NCI-H1092 treated with DMSO at 0.1 percent for 48 hours (cell line): ENCODE results near the gene SND1.
A peak's percentile ranks its signal among the peaks of the same experiment; 100 is the strongest.

Experiments used
- DNase-seq: peaks from one replicate; lab custom pipeline; 2025; lab: John Stamatoyannopoulos, UW

Gene SND1

DNA sequence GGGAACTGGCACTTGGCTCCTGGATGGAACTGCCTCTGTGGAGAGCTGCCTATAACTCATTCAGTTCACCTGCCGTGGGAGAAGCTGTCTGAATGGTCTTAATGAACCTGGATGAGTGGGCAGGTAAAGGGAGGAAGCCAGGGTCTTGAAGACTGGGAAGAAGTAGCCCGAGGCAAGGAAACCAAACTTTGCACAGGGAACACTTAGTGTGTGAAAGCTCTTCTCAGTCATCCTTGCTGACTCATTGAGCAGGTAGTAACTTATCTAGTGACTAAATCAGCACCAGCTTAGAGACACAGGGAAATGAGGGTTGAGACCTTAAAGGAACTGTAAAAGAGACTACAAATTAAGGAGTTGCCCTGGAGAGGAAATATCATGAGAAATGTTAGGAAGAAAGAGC, 369.4 kb downstream of the SND1 start:
- DNase-seq, result no peak

DNA sequence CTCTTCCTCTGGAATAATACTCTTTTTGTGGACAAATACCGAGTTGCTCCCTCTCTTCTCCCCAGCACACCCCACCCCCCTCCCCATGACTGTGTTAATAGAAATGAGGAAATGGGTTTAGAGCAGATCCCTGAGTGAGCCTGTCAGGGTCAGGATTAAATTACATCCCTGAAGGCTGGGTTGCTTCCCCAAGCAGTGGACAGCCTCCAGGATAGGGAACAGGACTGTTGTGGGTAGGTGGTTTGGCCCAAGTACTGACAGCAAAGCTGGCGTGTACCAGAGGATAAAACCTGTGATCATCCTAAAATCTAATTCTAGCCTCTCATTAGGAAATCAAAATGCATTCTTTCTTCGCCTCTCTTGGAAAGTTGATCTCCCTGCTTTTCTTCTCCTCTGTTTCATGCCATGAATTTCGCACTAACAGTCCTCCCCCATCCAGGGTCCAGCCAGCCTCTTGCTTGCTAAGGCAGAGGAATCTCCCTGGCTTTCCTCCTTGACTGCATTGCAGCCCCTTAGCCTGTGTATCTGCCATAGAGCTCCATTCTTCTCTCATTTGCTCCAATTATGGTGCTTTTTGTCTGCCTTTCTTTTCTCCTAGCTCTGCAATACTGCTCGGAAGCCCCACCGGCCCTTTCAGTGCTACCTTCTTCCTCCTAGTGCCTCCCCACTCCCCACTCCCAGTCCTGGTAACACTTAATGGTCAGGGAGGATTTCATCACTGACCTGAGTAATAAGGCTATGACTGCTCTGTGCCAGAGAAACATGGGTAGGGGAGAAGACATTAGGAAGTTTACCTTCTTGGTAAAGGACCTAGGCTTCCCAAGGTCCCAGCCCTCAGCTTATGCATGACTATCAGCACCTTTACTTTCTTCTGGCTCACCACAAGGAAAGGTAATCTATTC, 370.9 kb downstream of the SND1 start:
- no peak for DNase-seq

DNA sequence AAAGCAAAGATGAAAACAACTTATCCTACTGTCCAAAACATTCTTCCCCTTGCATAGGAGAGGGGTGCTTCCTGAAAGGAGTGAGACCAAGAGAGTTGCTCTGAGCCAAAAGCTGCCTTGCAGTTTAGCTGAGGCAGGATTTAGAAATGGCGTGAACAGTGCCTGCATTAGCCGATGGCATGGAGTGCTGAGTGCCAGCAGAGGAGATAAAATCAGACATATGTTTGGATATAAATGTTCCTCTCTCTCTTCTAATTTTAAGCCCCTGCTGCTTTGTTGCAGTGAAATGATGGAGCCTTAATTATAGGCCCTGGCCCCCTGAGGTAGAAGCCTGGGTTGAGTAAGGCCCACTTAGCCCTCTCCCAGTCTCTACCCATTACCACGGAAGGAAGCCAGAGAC, 372.2 kb downstream of the SND1 start:
- no peak for DNase-seq

DNA sequence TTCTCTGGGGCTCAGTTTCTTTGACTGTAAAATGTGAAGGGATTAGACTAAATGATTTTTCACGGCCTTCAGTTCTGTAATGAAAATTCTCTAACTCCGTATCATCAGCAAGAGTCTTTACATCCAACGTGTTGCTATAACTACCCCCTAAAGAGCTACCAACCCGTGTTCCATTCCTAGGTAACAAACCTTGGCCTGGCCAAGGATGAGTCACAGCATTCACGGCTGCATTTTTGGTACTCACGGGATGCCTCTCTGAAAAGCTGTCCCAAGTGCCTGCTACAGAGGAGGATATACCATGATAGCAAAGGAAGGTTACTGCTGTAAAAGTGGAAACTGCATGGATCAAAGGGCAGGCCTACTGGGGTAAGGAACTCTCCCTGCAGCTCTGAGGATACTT, 373.4 kb downstream of the SND1 start:
- DNase-seq, result no peak

DNA sequence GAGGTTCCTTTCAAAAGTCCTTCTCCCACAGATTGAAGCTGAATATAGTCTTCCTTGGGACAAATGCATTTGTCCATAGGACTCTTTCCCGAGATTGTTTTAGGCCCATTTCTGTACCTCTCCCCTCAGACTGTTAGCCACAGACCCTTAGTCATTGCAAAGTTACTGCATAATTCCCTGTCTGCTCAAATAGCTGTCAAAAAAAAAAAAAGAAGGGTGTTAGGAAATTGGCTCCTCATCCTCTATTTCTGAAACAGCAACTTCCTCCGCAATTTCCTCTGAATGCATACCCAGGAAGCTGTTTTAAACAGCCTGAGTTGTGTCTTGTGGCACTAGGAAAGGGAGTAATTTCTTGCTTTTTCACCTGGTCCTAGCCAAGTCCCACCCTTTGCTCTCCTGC, 373.8 kb downstream of the SND1 start:
- no peak for DNase-seq

DNA sequence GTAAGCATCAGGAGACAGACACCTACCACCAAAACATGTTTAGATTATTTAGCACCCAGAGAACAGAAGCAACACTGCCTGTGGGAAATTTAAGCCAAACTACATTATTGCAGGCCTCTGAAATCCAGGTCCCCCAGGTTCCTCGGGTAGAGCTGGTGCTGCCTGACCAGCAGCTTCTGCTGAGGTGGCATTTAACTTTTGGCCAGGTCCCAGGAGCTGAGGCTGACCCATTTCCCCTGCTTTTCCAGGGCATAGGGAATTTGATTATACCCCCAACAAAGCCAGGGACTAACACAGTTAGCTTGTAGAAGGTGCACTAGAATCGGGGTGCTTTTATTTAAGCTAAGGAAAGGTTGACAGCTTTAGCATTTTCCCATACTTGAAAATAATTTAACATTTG, 374.6 kb downstream of the SND1 start:
- no peak for DNase-seq

DNA sequence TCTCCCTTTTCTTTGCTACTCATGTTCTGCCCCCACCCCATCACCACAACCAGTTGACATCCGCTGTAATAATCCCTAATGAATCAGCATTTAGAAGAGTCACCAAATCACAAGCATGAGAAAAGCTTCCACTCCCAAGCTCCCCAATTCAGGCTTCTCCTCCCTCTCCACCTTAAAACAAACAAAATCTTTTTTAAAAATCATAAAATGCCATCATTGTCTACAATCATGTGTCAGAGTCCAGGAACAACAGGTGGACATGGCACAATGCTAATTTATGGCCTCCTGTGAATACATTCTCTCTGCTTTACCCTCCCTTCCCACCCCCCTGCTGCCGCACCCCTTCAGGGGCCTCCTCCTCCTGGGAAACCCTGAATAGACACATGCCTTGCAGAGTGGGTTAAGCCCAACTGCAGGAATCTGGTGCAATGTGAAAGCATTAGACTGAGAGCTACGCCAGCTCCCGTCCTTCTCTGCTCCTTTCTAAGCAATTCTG, 375.5 kb downstream of the SND1 start:
- DNase-seq, result no peak

DNA sequence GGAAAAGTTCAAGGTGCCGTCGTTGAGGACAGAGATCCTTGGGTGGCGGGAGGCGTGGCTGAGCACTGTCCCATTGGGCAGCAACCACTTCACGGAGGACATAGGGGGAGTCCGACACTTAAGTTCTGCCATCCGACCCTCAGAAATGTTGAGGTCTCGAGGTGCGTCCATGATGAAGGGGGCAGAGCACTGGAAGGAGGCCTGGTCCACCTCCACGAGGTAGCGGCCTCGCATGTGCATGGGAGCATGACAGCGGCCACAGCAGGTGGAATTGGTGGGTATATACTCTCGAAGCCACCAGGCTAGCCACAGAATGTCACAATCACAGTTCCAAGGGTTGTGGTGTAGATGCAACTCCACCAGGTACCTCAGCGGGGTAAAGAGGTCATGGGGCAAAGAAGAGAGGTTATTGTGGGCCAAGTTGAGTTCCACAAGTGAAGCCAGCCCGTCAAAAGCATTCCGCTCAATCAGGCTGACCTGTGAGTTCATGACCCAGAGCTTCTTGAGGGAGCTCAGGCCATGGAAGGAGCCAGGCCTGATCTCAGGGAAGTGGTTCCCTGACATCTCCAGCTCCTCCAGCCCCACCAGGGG, 377.5 kb downstream of the SND1 start:
- no peak for DNase-seq

DNA sequence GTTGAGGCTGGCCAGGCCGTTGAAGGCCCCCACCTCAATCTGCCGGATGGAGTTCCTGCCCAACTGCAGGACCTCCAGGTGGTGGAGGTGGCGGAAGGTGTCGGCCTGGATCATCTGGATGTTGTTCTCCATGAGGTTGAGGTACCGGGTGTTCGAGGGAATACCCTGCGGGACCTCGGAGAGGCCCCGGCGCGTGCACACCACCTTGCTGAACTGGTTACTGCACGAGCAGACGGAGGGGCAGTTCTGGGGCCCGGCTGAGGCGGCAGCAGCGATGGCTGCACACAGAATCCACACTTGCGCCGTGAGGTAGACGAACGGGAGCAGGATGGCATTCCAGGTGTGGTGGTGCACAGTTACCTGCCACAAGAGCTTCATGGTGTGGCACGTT, 378.3 kb downstream of the SND1 start:
- DNase-seq, result no peak

DNA sequence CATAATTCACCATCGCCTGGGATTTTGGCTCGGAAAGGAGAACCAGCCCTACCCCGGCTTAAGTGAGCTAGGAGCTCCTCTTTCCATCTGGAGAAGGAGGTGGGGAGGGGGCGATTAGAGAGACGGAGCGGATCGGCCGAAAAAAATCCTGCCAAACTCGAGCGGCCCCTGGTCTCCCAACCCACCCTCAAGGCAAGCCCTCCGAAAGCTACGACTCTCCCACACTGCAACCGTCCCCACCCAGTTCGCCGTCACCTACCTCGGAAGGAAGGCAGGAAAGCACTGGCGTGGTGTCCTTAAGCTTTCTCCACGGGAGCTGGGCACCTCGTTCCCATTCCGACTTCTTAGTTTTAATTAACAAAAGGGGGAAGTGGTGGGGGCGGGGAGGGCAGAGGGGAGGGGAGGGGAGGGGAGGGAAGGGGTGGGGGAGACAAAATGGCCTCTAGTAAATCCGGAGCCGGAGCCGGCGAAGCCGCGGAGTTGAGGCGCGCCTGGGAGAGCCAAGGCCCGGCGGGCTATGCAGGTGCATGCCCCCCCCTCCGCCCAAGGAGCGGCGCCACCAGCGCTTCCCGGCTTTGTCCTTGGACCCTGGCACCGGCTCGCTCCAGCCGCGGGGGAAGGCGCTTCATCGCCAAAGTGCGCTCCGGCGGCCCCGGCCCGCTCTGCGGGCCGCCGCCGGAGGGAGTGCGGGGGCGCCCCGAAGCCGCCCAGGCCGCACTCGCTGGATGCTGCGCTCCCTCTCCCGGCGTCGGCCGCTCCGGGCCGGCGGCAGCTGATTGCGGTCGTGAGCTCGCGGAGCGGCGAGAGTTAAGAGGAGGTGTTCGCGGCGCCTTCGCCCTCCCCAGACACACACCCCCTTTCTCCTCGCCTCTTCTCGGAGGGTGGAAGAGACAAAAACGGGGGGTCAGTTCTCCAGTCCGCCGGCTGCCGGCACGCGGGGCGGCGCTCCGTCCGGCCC, 378.9 kb downstream of the SND1 start, which contains the start of gene LRRC4:
Gene LRRC4, minus strand, starts transcription at position 784 of the 958 bp plus-strand sequence. CDS start 797 bp downstream, outside the sequence.
- peak; percentile 58 for DNase-seq

DNA sequence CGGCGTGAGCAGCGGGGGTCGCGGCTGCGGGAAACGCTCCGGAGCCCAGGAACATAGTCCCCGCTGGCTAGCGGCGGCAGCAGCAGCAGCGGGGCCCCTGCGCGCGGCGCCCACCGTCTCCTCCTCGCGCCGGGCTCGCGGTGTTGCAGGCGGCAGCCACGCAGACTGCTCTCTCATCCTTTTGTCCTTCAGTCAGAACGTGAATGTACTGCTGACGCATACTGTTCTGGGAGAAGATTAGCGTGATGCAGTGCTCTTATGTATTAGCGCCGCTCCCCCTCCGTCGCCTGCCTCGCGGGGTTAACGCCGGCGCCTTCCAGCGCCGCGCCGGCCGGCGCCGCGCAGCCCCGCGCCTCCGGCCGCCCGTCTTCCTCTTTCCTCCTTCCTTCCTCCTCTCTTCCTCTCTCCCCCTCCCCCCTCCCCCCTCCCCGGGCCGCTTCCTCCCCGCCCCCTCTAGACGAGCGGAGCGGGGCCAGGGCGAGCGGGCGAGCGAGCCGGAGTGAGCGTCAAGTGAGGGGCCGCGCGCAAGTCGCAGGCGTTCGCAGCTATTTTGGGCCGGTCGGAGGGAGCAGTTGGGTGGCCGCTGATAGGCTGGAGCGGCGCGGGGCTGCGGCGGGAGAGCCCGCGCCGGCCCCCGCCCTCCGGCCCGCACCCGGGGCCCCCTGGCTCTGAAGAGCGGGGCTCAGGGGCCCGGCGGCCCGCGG, 380.1 kb downstream of the SND1 start:
- peak; percentile 75 for DNase-seq

DNA sequence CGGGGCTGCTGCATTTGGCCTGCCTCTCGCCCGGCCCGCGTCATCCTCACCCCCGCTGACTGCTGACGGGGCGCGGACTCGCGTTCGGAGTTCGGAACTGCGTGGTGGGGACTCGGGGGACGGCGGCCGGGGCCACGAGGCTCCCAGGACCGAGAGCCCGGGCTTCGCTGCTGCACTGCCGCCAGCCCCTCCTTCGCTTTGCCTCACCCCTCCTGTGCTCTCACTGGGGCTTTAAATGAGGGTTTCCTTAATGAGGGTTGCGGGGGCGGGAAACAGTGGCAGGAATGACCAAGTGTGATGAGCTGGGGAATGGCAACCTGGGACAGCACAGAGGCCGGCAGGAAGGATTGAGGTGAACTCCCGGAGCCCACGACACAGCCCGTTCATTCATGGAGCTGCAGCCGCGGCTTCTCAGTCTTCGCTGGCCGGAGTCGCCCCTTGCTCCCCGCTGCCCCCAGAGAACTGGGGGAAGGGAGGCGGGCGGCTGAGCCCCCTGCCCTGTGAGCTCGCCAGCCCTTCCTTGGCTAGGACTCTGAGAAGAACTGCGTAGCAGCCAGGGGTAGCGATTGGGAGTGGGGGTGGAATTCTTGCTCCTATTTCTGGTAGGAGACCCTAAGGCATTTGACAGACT, 380.7 kb downstream of the SND1 start:
- DNase-seq, result no peak

DNA sequence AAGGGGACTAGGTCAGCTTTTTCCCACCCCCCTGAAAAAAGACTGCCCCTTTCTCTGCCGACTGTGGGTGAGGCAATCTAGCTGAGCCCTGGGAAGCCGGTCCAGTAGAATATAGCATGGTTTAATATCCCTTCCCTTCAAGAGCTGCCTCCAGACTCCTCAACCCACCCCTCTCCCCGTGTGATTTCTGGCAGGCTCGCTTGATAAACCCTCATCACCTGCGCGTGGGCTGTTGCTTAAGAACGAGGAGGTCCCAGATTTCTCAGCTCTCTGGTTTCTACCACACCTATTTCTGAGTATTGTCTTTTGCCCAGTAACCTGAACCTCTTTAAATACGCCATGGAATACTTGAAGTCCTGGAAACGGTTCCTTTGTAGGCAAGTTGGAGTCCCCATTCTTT, 381.3 kb downstream of the SND1 start:
- no peak for DNase-seq

DNA sequence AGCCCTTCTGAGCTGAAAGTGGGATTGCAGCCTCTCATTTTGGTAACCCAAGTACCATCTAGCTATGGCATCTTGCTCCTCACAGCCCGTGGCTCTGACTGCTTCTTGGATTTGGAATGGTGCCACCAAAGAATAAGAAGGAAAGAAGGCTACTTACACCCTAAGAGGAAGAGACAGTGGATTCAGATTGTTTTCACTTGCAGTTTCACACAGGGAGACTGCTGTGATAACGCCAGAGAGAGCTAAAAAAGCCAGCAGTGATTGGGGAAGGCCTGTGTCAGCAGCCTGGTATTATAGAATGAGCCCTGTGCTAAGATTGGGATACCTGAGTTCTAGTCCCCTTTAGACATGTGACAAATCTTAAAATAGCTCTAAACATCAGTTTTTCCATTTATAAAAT, 382.8 kb downstream of the SND1 start:
- DNase-seq, result no peak

DNA sequence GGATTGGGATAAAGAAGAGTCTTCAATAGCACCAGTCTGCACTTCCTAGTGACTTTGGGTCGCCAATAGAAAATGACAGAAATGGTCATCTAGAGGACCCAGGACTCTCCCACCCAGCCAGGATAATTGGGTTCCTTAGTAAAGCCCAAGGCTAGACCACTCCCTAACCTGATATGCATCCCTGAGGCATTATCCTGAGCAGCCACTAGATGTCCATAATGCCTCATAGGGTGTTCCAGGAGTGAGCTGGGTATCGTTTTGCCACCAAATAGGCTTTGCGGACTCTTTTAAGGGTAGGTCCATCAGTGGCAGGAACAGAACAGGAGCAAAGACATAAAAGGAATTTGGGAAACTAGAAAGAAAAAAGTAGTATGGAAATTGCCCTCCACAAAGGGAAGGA, 383.7 kb downstream of the SND1 start:
- DNase-seq, result peak; percentile 54

DNA sequence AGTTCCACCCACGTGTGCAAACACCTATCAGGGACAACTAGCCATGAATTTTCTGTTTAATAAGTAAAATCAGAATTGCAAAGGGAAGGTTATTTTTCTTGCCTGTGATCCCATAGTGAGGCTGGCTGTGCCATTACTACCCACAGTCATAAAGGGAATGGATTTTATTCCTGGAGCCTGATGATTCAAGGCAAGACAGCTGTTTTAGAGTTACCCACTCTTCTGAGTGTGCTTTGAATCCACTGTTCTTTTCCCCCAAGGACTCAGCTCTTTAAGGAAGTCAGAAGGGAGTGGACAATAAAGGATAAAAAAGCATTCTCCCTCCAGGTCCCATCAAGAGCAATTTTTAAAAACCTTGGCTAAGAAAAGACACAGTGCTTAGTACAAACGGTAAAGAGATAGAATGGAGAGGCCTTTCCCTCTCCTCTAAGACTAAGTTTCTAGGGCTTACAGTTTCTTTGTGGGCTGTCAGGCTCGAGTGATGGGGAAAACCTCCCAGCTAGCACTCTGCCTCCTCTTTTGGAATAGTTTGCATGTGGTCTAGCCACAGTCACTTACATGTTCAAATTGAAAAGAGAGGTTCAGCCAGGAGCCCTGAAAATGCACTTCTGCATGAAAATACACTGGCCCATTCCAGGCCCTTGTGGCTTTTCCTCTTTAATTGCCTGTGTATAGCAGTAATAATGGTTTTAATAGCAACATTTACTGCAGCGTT, 384.4 kb downstream of the SND1 start:
- no peak for DNase-seq

DNA sequence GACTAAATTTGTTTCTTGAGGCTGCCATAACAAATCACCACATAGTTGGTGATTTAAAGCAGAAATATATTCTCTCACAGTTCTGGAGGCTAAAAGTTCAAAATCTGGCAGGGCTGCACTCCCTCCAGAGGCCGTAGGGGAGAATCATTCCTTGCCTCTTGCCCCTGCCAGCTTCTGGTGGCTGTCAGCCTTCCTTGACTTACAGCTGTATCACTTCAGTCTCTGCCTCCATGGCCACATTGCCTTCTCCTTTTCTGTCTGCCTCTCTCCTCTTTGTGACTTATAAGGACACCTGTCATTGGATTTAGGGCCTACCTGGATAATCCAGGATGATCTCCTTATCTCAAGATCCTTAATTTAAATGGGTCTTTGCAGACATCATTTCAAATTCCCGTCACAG, 385.1 kb downstream of the SND1 start:
- no peak for DNase-seq

DNA sequence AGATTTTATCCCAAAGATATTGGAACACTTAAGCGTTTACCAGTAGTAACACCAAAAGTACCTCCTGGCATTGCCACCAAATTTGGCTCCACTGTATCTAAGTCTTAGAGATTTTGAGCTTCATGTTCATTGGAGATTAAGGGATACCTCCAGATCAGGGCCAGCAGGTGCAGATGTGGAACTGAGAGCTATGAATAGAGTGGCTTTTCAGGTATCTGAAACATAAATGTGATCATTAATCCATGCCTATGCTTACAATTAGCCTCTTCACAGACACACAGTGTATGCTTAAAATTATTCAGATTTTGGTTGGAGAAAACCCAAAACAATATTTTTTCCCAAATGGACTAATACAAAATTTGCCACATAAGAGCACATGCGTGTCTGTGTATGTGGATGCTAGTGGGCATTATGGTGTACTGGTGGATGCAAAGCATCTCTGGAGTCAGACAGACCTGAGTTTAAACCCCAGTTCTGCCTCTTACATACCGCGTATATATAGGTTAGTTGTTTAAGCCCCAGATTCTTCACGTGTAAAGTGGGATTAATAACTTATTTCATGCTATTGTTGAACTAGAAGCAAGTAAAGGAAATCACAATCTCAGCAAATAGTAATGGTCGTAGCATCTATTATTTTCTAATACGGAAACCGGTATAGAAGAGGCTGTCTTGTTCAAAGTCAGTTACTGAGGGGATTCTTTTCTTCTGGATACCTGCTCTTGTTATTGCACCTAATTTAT, 386.1 kb downstream of the SND1 start:
- DNase-seq, result no peak

DNA sequence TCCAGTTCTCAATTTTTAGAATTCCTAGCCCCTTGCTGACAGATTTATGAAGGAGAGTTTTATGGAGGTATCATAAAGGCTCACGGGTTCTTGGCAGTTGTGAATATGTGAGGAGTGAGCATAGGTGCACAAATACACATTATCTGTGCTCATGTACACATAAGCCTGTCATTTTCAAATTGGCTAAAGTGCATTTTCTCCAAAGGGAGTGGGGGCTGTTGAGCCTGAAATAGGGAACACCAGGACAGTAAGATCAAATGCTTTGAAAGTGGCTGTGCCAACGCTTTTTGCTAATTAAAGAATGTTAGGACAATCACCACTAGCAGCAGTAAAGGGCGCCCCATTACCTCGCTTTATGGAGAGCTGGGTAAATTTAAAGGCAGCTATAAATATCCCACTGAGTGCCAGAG, 387.6 kb downstream of the SND1 start:
- DNase-seq, result peak; percentile 67

DNA sequence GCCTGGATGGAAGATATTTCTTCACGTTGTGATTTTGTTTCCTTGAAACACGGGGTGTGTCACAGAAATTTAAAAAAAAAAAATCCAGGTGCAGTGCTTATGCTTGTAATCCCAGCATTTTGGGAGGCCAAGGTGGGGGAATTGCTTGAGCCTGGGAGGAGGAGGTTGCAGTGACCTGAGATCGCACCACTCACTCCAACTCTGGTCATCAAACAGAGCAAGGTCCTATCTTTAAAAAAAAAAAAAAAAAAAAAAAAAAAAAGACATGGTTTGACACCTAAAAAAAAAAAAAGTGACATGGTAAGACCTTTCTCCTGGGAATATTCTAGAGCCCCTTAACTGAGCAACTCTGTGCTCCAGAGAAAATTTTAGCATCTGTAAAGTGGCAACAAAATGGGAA, 388.2 kb downstream of the SND1 start:
- DNase-seq, result no peak
